GM12878 (cell line): ENCODE results near the gene TM4SF4. TPM values are rescaled to one million over a fixed set of nuclear protein-coding genes. Genes with fewer than 3 reads are reported as not detected.

Experiments used
- ATAC-seq: fragments of 200-7000 bp; cut with Tn5 transposase; 3 replicates; pipeline ENCODE4 v1.9.1; 2020; ENCODE audit warnings: mild to moderate bottlenecking, moderate library complexity
- BruUV-seq: library from RNA; stranded (reverse); fragments of 400-500 nt; replicated peaks from 2 replicates; lab custom pipeline; 2021; lab: Mats Ljungman, UMichigan
- CTCF ChIA-PET: fragments of 300-600 bp; sonication (Branson Sonifier 250); formaldehyde crosslinking; extraction: SDS; loops from one replicate; lab custom pipeline; 2021; ENCODE audit warnings: inconsistent platforms; lab: Yijun Ruan, JAX
- POLR2A ChIA-PET: fragments of 350-600 bp; formaldehyde crosslinking; extraction: SDS; loops from one replicate; lab custom pipeline; 2021; ENCODE audit warnings: inconsistent platforms; lab: Charles Lee
- RAD21 ChIA-PET: fragments of 300-600 bp; sonication (Branson Sonifier 250); formaldehyde crosslinking; loops from one replicate; lab custom pipeline; 2023; ENCODE audit warnings: antibody characterized with exemption; ENCODE audit not compliant: unreplicated experiment; lab: Charles Lee
- SMC1A ChIA-PET: fragments of 300-600 bp; sonication (Branson Sonifier 250); formaldehyde crosslinking; loops from one replicate; lab custom pipeline; 2023; ENCODE audit not compliant: unreplicated experiment, uncharacterized antibody; lab: Charles Lee
- DNase-seq: peaks from one replicate; pipeline ENCODE4 v3.0.0-alpha.2; 2011; ENCODE audit warnings: low read depth, low spot score
- FAIRE-seq: peaks from 3 replicates; lab custom pipeline; 2011; peaks lifted over from hg19 to GRCh38; lab: Jason Lieb, UNC
- H2AFZ ChIP-seq: 2 replicates; pipeline ENCODE4 v1.6.0; 2011; ENCODE audit warnings: low read depth, low read length, control low read depth; ENCODE audit not compliant: control insufficient read depth
- H3K27ac ChIP-seq: 2 replicates; pipeline ENCODE4 v1.5.1; 2011; ENCODE audit warnings: control low read depth; ENCODE audit not compliant: control insufficient read depth, insufficient read depth
- H3K27me3 ChIP-seq, 2 experiments: replicated peaks in 1 of 2; 2 replicates each; pipeline versions ENCODE4 v1.6.0 to v1.6.1; 2011; ENCODE audit warnings: low read length in 1 of 2; ENCODE audit not compliant: control insufficient read depth in 2 of 2, insufficient read depth in 2 of 2
- H3K36me3 ChIP-seq, 2 experiments: 2 replicates each; pipeline ENCODE4 v1.5.1; 2011; ENCODE audit warnings: low read length in 1 of 2; ENCODE audit not compliant: control insufficient read depth in 2 of 2, insufficient read depth in 2 of 2
- H3K4me1 ChIP-seq: 2 replicates; pipeline ENCODE4 v1.6.1; 2011; ENCODE audit warnings: mild to moderate bottlenecking, low read length, moderate library complexity, mixed read lengths; ENCODE audit not compliant: control insufficient read depth, insufficient read depth
- H3K4me2 ChIP-seq: 2 replicates; pipeline ENCODE4 v1.6.0; 2011; ENCODE audit warnings: control low read depth; ENCODE audit not compliant: control insufficient read depth, insufficient read depth
- H3K4me3 ChIP-seq: fragments of 200-600 bp; sonication (generic); 2 replicates; pipeline ENCODE4 v1.5.1; 2016
- H3K79me2 ChIP-seq: 2 replicates; pipeline ENCODE4 v1.6.0; 2011; ENCODE audit warnings: low read length; ENCODE audit not compliant: control insufficient read depth, insufficient read depth
- H3K9ac ChIP-seq: 2 replicates; pipeline ENCODE4 v1.8.0; 2011; ENCODE audit warnings: low read length, control low read depth, mixed read lengths; ENCODE audit not compliant: control insufficient read depth, insufficient read depth
- H3K9me3 ChIP-seq: replicated peaks from 3 replicates; pipeline ENCODE4 v1.5.1; 2011; ENCODE audit warnings: mild to moderate bottlenecking, low read length; ENCODE audit not compliant: control insufficient read depth, insufficient read depth
- H4K20me1 ChIP-seq: 2 replicates; pipeline ENCODE4 v1.6.0; 2011; ENCODE audit not compliant: control insufficient read depth, insufficient read depth
- CHD1 ChIP-seq: IDR thresholded peaks from 2 replicates; pipeline ENCODE4 v1.6.1; 2012; ENCODE audit warnings: low read depth, low read length, improper control_type of control experiment
- FOXM1 ChIP-seq: IDR thresholded peaks from 2 replicates; pipeline ENCODE4 v1.6.1; 2012; ENCODE audit warnings: low read depth, mild to moderate bottlenecking, inconsistent platforms, low read length, moderate library complexity
- GABPA ChIP-seq: IDR thresholded peaks from 2 replicates; pipeline ENCODE4 v1.6.1; 2014; ENCODE audit warnings: antibody characterized with exemption, low read depth, mild to moderate bottlenecking, inconsistent platforms
- MTA2 ChIP-seq: fragments of 450-650 bp; IDR thresholded peaks from 2 replicates; pipeline ENCODE4 v1.6.1; 2016; ENCODE audit warnings: low read depth, mild to moderate bottlenecking, moderate library complexity
- NBN ChIP-seq: fragments of 450-650 bp; IDR thresholded peaks from 2 replicates; pipeline ENCODE4 v1.6.1; 2016
- NRF1 ChIP-seq: conservative IDR thresholded peaks from 2 replicates; pipeline ENCODE4 v1.6.1; 2011; ENCODE audit warnings: mild to moderate bottlenecking, low read depth, low read length, improper control_type of control experiment
- RBBP5 ChIP-seq: fragments of 200-600 bp; sonication (generic); conservative IDR thresholded peaks from 2 replicates; pipeline ENCODE4 v1.6.1; 2016
- TCF3 ChIP-seq: IDR thresholded peaks from 2 replicates; pipeline ENCODE4 v1.6.1; 2012; ENCODE audit warnings: low read depth, mild to moderate bottlenecking, low read length, borderline replicate concordance; ENCODE audit not compliant: insufficient read depth
- ZNF207 ChIP-seq: fragments of 450-650 bp; IDR thresholded peaks from 2 replicates; pipeline ENCODE4 v1.6.1; 2014; ENCODE audit warnings: antibody characterized with exemption, mild to moderate bottlenecking, borderline replicate concordance
- whole genome bisulfite sequencing: methylation state at CpG from one replicate; pipeline ENCODE4 v1.1.6; 2016; ENCODE audit warnings: low lambda C conversion rate; ENCODE audit not compliant: insufficient replicate concordance, insufficient coverage; ENCODE audit errors: missing lambda C conversion rate; 5-methylcytosine and 5-hydroxymethylcytosine counted together
- in situ Hi-C: fragments of 300-500 bp; cut with MboI; formaldehyde crosslinking; loops from 9 replicates; pipeline ENCODE4 v1.14.3; 2018; ENCODE audit warnings: mixed read lengths
- intact Hi-C: fragments of 100-400 bp; cut with micrococcal nuclease; formaldehyde crosslinking; loops from one replicate; pipeline ENCODE4 v1.14.2; 2022; ENCODE audit not compliant: unreplicated experiment
- polyA plus RNA-seq, 11 experiments: library from polyadenylated mRNA; depleted of rRNA in 4 of 11; unstranded in 6 of 11; stranded (reverse) in 5 of 11; fragments of >200 nt; fragmentation: Nextera tagmentation in 4 of 11; fragmentation: Illumina TruSeq in 1 of 11; extraction: Ambion mirVana in 4 of 11; extraction: Trizol in 1 of 11; gene quantifications; 1 replicate in 1 of 11; 2 replicates in 10 of 11; pipeline versions ENCODE4 v1.2.1 to v1.2.3, GENCODE V29; 2011 to 2016; ENCODE audit warnings: inconsistent platforms in 2 of 11, missing spikeins in 2 of 11, low read depth in 1 of 11
- total RNA-seq, 4 experiments: library from RNA; depleted of rRNA in 3 of 4; stranded (reverse); fragments of >200 nt in 3 of 4; fragmentation: Illumina TruSeq in 1 of 4; extraction: Trizol in 1 of 4; gene quantifications; 2 replicates each; pipeline versions ENCODE4 v1.2.1 to v1.2.3, GENCODE V29; 2013 to 2021
- TF ChIP-seq, protein P1 (sequence below): fragments of 150-350 bp; IDR thresholded peaks from 2 replicates; pipeline ENCODE4 v1.6.1; 2014; ENCODE audit warnings: mild to moderate bottlenecking, low read depth, low read length
- TF ChIP-seq, protein P2 (sequence below): fragments of 450-650 bp; IDR thresholded peaks from 2 replicates; pipeline ENCODE4 v1.6.1; 2017; ENCODE audit warnings: mild to moderate bottlenecking, low read depth, inconsistent platforms; ENCODE audit not compliant: poor library complexity, severe bottlenecking

TM4SF4 gene
- total and polyA plus RNA-seq, 10 of the 15 experiments (the other 5 are each of a cell fraction or from before 2014, with no cell fraction given): 0.06 to 1.3 TPM; not detected in 8

DNA sequence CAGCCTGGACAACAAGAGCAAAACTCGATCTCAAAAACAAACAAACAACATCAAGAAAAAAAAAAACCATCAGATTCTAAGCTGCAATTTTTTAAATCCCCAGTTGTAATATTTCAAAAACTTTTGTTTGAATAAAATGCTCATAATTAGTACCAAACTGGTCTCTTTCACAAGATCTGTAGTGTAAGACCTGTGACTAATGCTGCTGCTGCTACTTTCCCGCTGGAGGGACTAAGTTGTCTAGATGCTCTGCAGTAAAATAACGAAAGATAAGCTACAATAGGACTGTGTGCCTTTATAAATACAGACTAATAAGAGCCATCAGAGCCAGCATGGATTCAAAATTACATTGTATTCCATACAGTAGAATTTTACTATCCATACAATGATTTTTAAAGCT, 45.4 kb downstream of the TM4SF4 start:
- intact Hi-C loops: no loop called here
- FAIRE-seq: no peak
- SMC1A ChIA-PET: interaction anchor here (0.7 to 2.2 kb wide), 8 partner anchors 11 to 251 kb away, joined by 3 to 10 read pairs (median 6); partner anchors contain the start of gene COMMD2
- in situ Hi-C loops: loop anchor here (25.0 kb wide), 1 partner anchor 667 kb away; no protein-coding TSS in a partner anchor
- Histone ChIP-seq H3K27me3 (no peaks in the 10 kb centered on the region), H3K79me2 (no peaks in the 10 kb centered on the region), H3K4me1 (no peaks in the 10 kb centered on the region), H3K9me3 (no peaks in the 10 kb centered on the region), H3K9ac (no peak overlapping the region), H2AFZ (no peak overlapping the region), H3K27ac (no peak overlapping the region), H3K4me3 (no peak overlapping the region), H4K20me1 (no peaks in the 10 kb centered on the region), H3K36me3 (peaks cover 0 to 4% of the 10 kb centered on the region in 2 experiments; a peak in 3 of 4 replicates), H3K4me2 (no peak overlapping the region)
- TF ChIP-seq NBN: no peak
- TF ChIP-seq, protein P1, sequence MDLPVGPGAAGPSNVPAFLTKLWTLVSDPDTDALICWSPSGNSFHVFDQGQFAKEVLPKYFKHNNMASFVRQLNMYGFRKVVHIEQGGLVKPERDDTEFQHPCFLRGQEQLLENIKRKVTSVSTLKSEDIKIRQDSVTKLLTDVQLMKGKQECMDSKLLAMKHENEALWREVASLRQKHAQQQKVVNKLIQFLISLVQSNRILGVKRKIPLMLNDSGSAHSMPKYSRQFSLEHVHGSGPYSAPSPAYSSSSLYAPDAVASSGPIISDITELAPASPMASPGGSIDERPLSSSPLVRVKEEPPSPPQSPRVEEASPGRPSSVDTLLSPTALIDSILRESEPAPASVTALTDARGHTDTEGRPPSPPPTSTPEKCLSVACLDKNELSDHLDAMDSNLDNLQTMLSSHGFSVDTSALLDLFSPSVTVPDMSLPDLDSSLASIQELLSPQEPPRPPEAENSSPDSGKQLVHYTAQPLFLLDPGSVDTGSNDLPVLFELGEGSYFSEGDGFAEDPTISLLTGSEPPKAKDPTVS: no peak
- no peak for TF ChIP-seq FOXM1
- no peak for TF ChIP-seq GABPA
- no peak for TF ChIP-seq RBBP5
- TF ChIP-seq NRF1: no peak
- TF ChIP-seq CHD1: no peak
- TF ChIP-seq TCF3: no peak
- no peak for TF ChIP-seq MTA2
- TF ChIP-seq, protein P2, sequence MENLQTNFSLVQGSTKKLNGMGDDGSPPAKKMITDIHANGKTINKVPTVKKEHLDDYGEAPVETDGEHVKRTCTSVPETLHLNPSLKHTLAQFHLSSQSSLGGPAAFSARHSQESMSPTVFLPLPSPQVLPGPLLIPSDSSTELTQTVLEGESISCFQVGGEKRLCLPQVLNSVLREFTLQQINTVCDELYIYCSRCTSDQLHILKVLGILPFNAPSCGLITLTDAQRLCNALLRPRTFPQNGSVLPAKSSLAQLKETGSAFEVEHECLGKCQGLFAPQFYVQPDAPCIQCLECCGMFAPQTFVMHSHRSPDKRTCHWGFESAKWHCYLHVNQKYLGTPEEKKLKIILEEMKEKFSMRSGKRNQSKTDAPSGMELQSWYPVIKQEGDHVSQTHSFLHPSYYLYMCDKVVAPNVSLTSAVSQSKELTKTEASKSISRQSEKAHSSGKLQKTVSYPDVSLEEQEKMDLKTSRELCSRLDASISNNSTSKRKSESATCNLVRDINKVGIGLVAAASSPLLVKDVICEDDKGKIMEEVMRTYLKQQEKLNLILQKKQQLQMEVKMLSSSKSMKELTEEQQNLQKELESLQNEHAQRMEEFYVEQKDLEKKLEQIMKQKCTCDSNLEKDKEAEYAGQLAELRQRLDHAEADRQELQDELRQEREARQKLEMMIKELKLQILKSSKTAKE: no peak
- TF ChIP-seq ZNF207: no peak
- no peak for DNase-seq
- no peak for ATAC-seq
- POLR2A ChIA-PET: interaction anchor here (0.6 kb wide), 1 partner anchor 27 kb away, joined by 3 read pairs; no protein-coding TSS in a partner anchor
- CTCF ChIA-PET: interaction anchor here (0.5 to 2.1 kb wide), 8 partner anchors 11 to 925 kb away, joined by 3 to 9 read pairs (median 5); no protein-coding TSS in a partner anchor
- RAD21 ChIA-PET: interaction anchor here (1.1 to 1.8 kb wide), 2 partner anchors 11 to 13 kb away, joined by 3 to 4 read pairs; no protein-coding TSS in a partner anchor
- 79% methylated on average over 3 of the region's 3 CpGs for WGBS
- BruUV-seq: no TSS peak
